Stomach (tissue), 9 donors: ENCODE results near the gene STKLD1. TPM values are rescaled to one million over a fixed set of nuclear protein-coding genes. Genes with fewer than 3 reads are reported as not detected.

ENCODE experiments used
- DNase-seq, 2 donors: peaks; one replicate each; pipeline versions ENCODE4 v3.0.0 to v3.0.0-alpha.2; 2013 to 2019
- H3K27ac ChIP-seq, 5 donors: fragments of 200-600 bp in 4 of 5; sonication (generic) in 4 of 5; one replicate each; pipeline ENCODE4 v1.5.1; 2013 to 2019; ENCODE audit warnings: mild to moderate bottlenecking in 1 of 5, moderate library complexity in 1 of 5
- H3K27me3 ChIP-seq, 3 donors: fragments of 200-600 bp; sonication (generic); one replicate each; pipeline ENCODE4 v1.5.1; 2017 to 2019; ENCODE audit warnings: mixed run types in 1 of 3
- H3K36me3 ChIP-seq, 4 donors: fragments of 200-600 bp; sonication (generic); 1 replicate in 3 of 4; 2 replicates in 1 of 4; pipeline ENCODE4 v1.5.1; 2016 to 2019
- H3K4me1 ChIP-seq, 4 donors: fragments of 200-600 bp; sonication (generic); one replicate each; pipeline ENCODE4 v1.5.1; 2016 to 2019
- H3K4me3 ChIP-seq, 4 donors: fragments of 200-600 bp; sonication (generic) in 3 of 4; one replicate each; pipeline ENCODE4 v1.5.1; 2016 to 2019; ENCODE audit warnings: mild to moderate bottlenecking in 1 of 4
- H3K9me3 ChIP-seq, 4 donors: fragments of 200-600 bp; sonication (generic); one replicate each; pipeline ENCODE4 v1.5.1; 2016 to 2019
- CTCF ChIP-seq, 7 experiments: fragments of 450-650 bp in 4 of 7; fragments of 200-600 bp in 3 of 7; sonication (generic) in 3 of 7; IDR thresholded peaks; one replicate each; pipeline ENCODE4 v1.5.1; 2016 to 2019; ENCODE audit warnings: antibody characterized with exemption in 7 of 7, control low read depth in 2 of 7, mild to moderate bottlenecking in 1 of 7
- EP300 ChIP-seq: sonication (generic); formaldehyde crosslinking; IDR thresholded peaks from one replicate; pipeline ENCODE4 v1.6.1; 2017; ENCODE audit warnings: antibody characterized with exemption
- POLR2A ChIP-seq, 4 donors: fragments of 450-650 bp; IDR thresholded peaks; one replicate each; pipeline ENCODE4 v1.6.1; 2016; ENCODE audit warnings: antibody characterized with exemption in 4 of 4, control low read depth in 2 of 4, mild to moderate bottlenecking in 1 of 4, moderate library complexity in 1 of 4
- POLR2AphosphoS5 ChIP-seq, 3 donors: sonication (generic); formaldehyde crosslinking; IDR thresholded peaks; one replicate each; pipeline ENCODE4 v1.6.1; 2016; ENCODE audit warnings: antibody characterized with exemption in 3 of 3
- WGBS, 5 donors: extraction: QIAGEN DNeasy Blood & Tissue Kit in 3 of 5; methylation state at CpG; one replicate each; pipeline versions ENCODE4 v1.1.5 to v1.1.7; 2013 to 2018; 5-methylcytosine and 5-hydroxymethylcytosine counted together
- intact Hi-C: fragments of 100-400 bp; cut with DNase I; formaldehyde crosslinking; loops from one replicate; pipeline ENCODE4 v1.15.1; 2023; ENCODE audit warnings: low total_unique reads
- polyA plus RNA-seq, 3 donors: library from polyadenylated mRNA; stranded (reverse); fragments of 200-250 nt; gene quantifications; one replicate each; pipeline ENCODE4 v1.2.3, GENCODE V29; 2013
- total RNA-seq, 5 donors: library from RNA; depleted of rRNA; stranded (reverse); fragments of >200 nt; gene quantifications; one replicate each; pipeline versions ENCODE4 v1.1.0 to v1.2.3, GENCODE V29; 2014 to 2016
- donor health status: healthy with polysubstance abuse.
- donor health status: Bipolar disorder and iron deficiency.
- donor health status: healthy.

The STKLD1 gene
- total and polyA plus RNA-seq, 8 donors, result 1.3 to 2.6 (median 1.9) TPM; not detected in 5

GRCh38 chr9:133352635-133353340 is 23.4 kb upstream of the STKLD1 start:
- Histone ChIP-seq H3K4me3 (no peak overlapping the region), H3K4me1 (peaks cover 33 to 57% (median 52%) of the 10 kb centered on the region in 4 donors), H3K27me3 (no peaks in the 10 kb centered on the region), H3K36me3 (peaks cover 42 to 59% (median 56%) of the 10 kb centered on the region in 4 donors), H3K9me3 (no peaks in the 10 kb centered on the region), H3K27ac (no peak overlapping the region)
- DNase-seq, result no peak
- intact Hi-C loops, result no loop called here
- TF ChIP-seq CTCF (IDR thresholded peaks at IDR 0.05), result no peak
- TF ChIP-seq POLR2AphosphoS5 (IDR thresholded peaks at IDR 0.05), result no peak
- TF ChIP-seq EP300, result no peak
- no peak for TF ChIP-seq POLR2A (IDR thresholded peaks at IDR 0.05)
- whole genome bisulfite sequencing, 5 donors, result 49 to 69% (median 66%) methylated on average over 8 of the region's 8 CpGs

GRCh38 chr9:133353548-133353947 is 22.6 kb upstream of the STKLD1 start:
- no peak for TF ChIP-seq POLR2A (IDR thresholded peaks at IDR 0.05)
- TF ChIP-seq EP300, result no peak
- no peak for TF ChIP-seq POLR2AphosphoS5 (IDR thresholded peaks at IDR 0.05)
- TF ChIP-seq CTCF (IDR thresholded peaks at IDR 0.05), result no peak
- no peak overlapping the region for H3K27ac ChIP-seq
- no peaks in the 10 kb centered on the region for H3K9me3 ChIP-seq
- H3K27me3 ChIP-seq, result no peaks in the 10 kb centered on the region
- peaks cover 42 to 59% (median 57%) of the 10 kb centered on the region in 4 donors for H3K36me3 ChIP-seq
- H3K4me1 ChIP-seq, result peaks cover 34 to 64% (median 56%) of the 10 kb centered on the region in 4 donors
- no peak for DNase-seq
- WGBS, 5 donors, result 71 to 87% (median 79%) methylated on average over 1 to 5 of the region's 5 CpGs
- intact Hi-C loops, result no loop called here
- no peak overlapping the region for H3K4me3 ChIP-seq

GRCh38 chr9:133354766-133355165 is 21.4 kb upstream of the STKLD1 start:
- Histone ChIP-seq H3K27me3 (no peaks in the 10 kb centered on the region), H3K36me3 (peaks cover 38 to 62% (median 55%) of the 10 kb centered on the region in 4 donors), H3K4me3 (peak overlapping the region in 1 of 4 donors; percentile 97), H3K27ac (no peak overlapping the region), H3K9me3 (no peaks in the 10 kb centered on the region), H3K4me1 (peaks cover 28 to 64% (median 55%) of the 10 kb centered on the region in 4 donors)
- intact Hi-C loops, result no loop called here
- WGBS, 5 donors, result 80 to 94% (median 86%) methylated on average over 2 to 7 of the region's 7 CpGs
- TF ChIP-seq EP300 (no peak), CTCF (IDR thresholded peaks at IDR 0.05) (no peak), POLR2A (IDR thresholded peaks at IDR 0.05) (no peak)
- no peak for DNase-seq

GRCh38 chr9:133355881-133356357 is 20.2 kb upstream of the STKLD1 start:
- H3K4me1 ChIP-seq, result peaks cover 30 to 70% (median 61%) of the 10 kb centered on the region in 4 donors
- peaks cover 30 to 62% (median 55%) of the 10 kb centered on the region in 4 donors for H3K36me3 ChIP-seq
- peak overlapping the region; percentile 42 to 92 (median 81) for H3K27ac ChIP-seq
- no peaks in the 10 kb centered on the region for H3K9me3 ChIP-seq
- intact Hi-C loops, result no loop called here
- H3K27me3 ChIP-seq, result no peaks in the 10 kb centered on the region
- WGBS, 5 donors, result 0 to 1% (median 0%) methylated on average over 14 to 31 of the region's 31 CpGs
- TF ChIP-seq POLR2A (IDR thresholded peaks at IDR 0.05), result no peak
- no peak for TF ChIP-seq CTCF (IDR thresholded peaks at IDR 0.05)
- TF ChIP-seq POLR2AphosphoS5 (IDR thresholded peaks at IDR 0.05), result no peak
- TF ChIP-seq EP300, result no peak
- DNase-seq, result no peak
- H3K4me3 ChIP-seq, result peak overlapping the region; percentile 85 to 97 (median 92)
